H9 (cell line): ENCODE results near the gene SUMF1. TPM values are rescaled to one million over a fixed set of nuclear protein-coding genes. Genes with fewer than 3 reads are reported as not detected.
A peak's percentile ranks its signal among the peaks of the same experiment; 100 is the strongest.

Experiments used
- DNase-seq: peaks from one replicate; pipeline ENCODE4 v3.0.0-alpha.2; 2017
- H2AFZ ChIP-seq: one replicate; pipeline ENCODE4 v1.6.1; 2013; ENCODE audit warnings: mild to moderate bottlenecking, low read length, control low read depth, moderate library complexity
- H2AK5ac ChIP-seq: 2 replicates; pipeline ENCODE4 v1.6.1; 2013; ENCODE audit warnings: low read length, control low read depth, mixed read lengths; ENCODE audit not compliant: insufficient read length
- H2BK120ac ChIP-seq: one replicate; pipeline ENCODE4 v1.6.1; 2013; ENCODE audit warnings: low read depth, mild to moderate bottlenecking, low read length, control low read depth, inconsistent platforms; ENCODE audit not compliant: poor library complexity, severe bottlenecking
- H2BK12ac ChIP-seq: 2 replicates; pipeline ENCODE4 v1.6.1; 2013; ENCODE audit warnings: low read length, control low read depth, mixed read lengths, low read depth; ENCODE audit not compliant: insufficient read length
- H2BK15ac ChIP-seq: 2 replicates; pipeline ENCODE4 v1.6.1; 2013; ENCODE audit warnings: low read depth, low read length, control low read depth
- H2BK20ac ChIP-seq: one replicate; pipeline ENCODE4 v1.6.1; 2013; ENCODE audit warnings: low read depth, mild to moderate bottlenecking, low read length, control low read depth, inconsistent platforms; ENCODE audit not compliant: poor library complexity, severe bottlenecking
- H2BK5ac ChIP-seq: 2 replicates; pipeline ENCODE4 v1.6.1; 2013; ENCODE audit warnings: low read length, control low read depth, mixed read lengths; ENCODE audit not compliant: insufficient read length
- H3K14ac ChIP-seq: 2 replicates; pipeline ENCODE4 v1.6.1; 2013; ENCODE audit warnings: low read length, control low read depth; ENCODE audit not compliant: insufficient read depth
- H3K18ac ChIP-seq: 2 replicates; pipeline ENCODE4 v1.6.1; 2013; ENCODE audit warnings: low read depth, mild to moderate bottlenecking, mixed read lengths, low read length, control low read depth; ENCODE audit not compliant: insufficient read length
- H3K23ac ChIP-seq: 2 replicates; pipeline ENCODE4 v1.6.1; 2013; ENCODE audit warnings: low read length, control low read depth, mixed read lengths, low read depth; ENCODE audit not compliant: insufficient read length
- H3K23me2 ChIP-seq: 2 replicates; pipeline ENCODE4 v1.6.1; 2013; ENCODE audit warnings: low read depth, mild to moderate bottlenecking, mixed read lengths, low read length, control low read depth; ENCODE audit not compliant: insufficient read length, poor library complexity, severe bottlenecking
- H3K27ac ChIP-seq: 2 replicates; pipeline ENCODE4 v1.5.1; 2013; ENCODE audit warnings: low read length, control low read depth, mixed read lengths, low read depth; ENCODE audit not compliant: insufficient read length
- H3K27me3 ChIP-seq: 2 replicates; pipeline ENCODE4 v1.6.1; 2013; ENCODE audit warnings: low read length, control low read depth, inconsistent platforms; ENCODE audit not compliant: insufficient read depth
- H3K4ac ChIP-seq: 2 replicates; pipeline ENCODE4 v1.6.1; 2013; ENCODE audit warnings: low read depth, mild to moderate bottlenecking, control low read depth, inconsistent platforms, low read length, moderate library complexity
- H3K4me1 ChIP-seq: 2 replicates; pipeline ENCODE4 v1.6.1; 2013; ENCODE audit warnings: low read length, control low read depth, inconsistent platforms; ENCODE audit not compliant: insufficient read depth
- H3K4me2 ChIP-seq: 2 replicates; pipeline ENCODE4 v1.6.1; 2013; ENCODE audit warnings: low read length, control low read depth, mixed read lengths; ENCODE audit not compliant: insufficient read length, insufficient read depth
- H3K56ac ChIP-seq: 2 replicates; pipeline ENCODE4 v1.6.1; 2013; ENCODE audit warnings: low read depth, mild to moderate bottlenecking, mixed read lengths, low read length, control low read depth; ENCODE audit not compliant: insufficient read length
- H3K79me1 ChIP-seq: 2 replicates; pipeline ENCODE4 v1.6.1; 2013; ENCODE audit warnings: low read depth, mild to moderate bottlenecking, moderate library complexity, low read length, control low read depth, inconsistent platforms; ENCODE audit not compliant: insufficient read depth, poor library complexity, severe bottlenecking
- H3K79me2 ChIP-seq: 2 replicates; pipeline ENCODE4 v1.6.1; 2013; ENCODE audit warnings: low read length, control low read depth, inconsistent platforms; ENCODE audit not compliant: insufficient read depth
- H3K9ac ChIP-seq: 2 replicates; pipeline ENCODE4 v1.6.1; 2013; ENCODE audit warnings: low read length, control low read depth, mixed read lengths; ENCODE audit not compliant: insufficient read length; ENCODE audit errors: extremely low read depth
- H3K9me3 ChIP-seq: one replicate; pipeline ENCODE4 v1.6.1; 2013; ENCODE audit warnings: low read depth, low read length, inconsistent platforms; ENCODE audit not compliant: control insufficient read depth
- H3T11ph ChIP-seq: one replicate; pipeline ENCODE4 v1.6.1; 2013; ENCODE audit warnings: mild to moderate bottlenecking, low read length, control low read depth, inconsistent platforms
- H4K20me1 ChIP-seq: one replicate; pipeline ENCODE4 v1.6.1; 2013; ENCODE audit not compliant: control insufficient read depth, insufficient read length, insufficient read depth
- H4K5ac ChIP-seq: 2 replicates; pipeline ENCODE4 v1.6.1; 2013; ENCODE audit warnings: low read depth, mild to moderate bottlenecking, mixed read lengths, low read length, control low read depth; ENCODE audit not compliant: insufficient read length
- H4K8ac ChIP-seq: replicated peaks from 2 replicates; pipeline ENCODE4 v1.6.1; 2013; ENCODE audit warnings: low read length, control low read depth, mixed read lengths, low read depth; ENCODE audit not compliant: insufficient read length
- H4K91ac ChIP-seq: 2 replicates; pipeline ENCODE4 v1.6.1; 2013; ENCODE audit warnings: low read depth, mild to moderate bottlenecking, moderate library complexity, mixed read lengths, low read length, control low read depth; ENCODE audit not compliant: insufficient read length
- H3K27ac Mint-ChIP-seq, 3 experiments: 2 replicates in 2 of 3; 3 replicates in 1 of 3; pipeline ENCODE4 v1.8.0; 2020 to 2021; ENCODE audit warnings: mixed read lengths in 3 of 3, mild to moderate bottlenecking in 1 of 3, moderate library complexity in 1 of 3
- H3K27me3 Mint-ChIP-seq: 2 replicates; pipeline ENCODE4 v1.8.0; 2021; ENCODE audit warnings: low read depth, mild to moderate bottlenecking, moderate library complexity, mixed read lengths
- H3K36me3 Mint-ChIP-seq, 3 experiments: 2 replicates in 2 of 3; 3 replicates in 1 of 3; pipeline ENCODE4 v1.8.0; 2020 to 2021; ENCODE audit warnings: low read depth in 3 of 3, mixed read lengths in 3 of 3; ENCODE audit not compliant: insufficient read depth in 1 of 3
- H3K4me1 Mint-ChIP-seq, 2 experiments: 2 replicates each; pipeline ENCODE4 v1.8.0; 2020; ENCODE audit warnings: mixed read lengths in 2 of 2
- H3K4me3 Mint-ChIP-seq, 2 experiments: 2 replicates in 1 of 2; 3 replicates in 1 of 2; pipeline ENCODE4 v1.8.0; 2020 to 2021; ENCODE audit warnings: mild to moderate bottlenecking in 2 of 2, mixed read lengths in 2 of 2, moderate library complexity in 1 of 2
- H3K9me3 Mint-ChIP-seq, 2 experiments: 2 replicates in 1 of 2; 3 replicates in 1 of 2; pipeline ENCODE4 v1.8.0; 2020; ENCODE audit warnings: mild to moderate bottlenecking in 2 of 2, mixed read lengths in 2 of 2, moderate library complexity in 1 of 2
- CTCF ChIP-seq: fragments of 200-600 bp; sonication (generic); conservative IDR thresholded peaks from 3 replicates; pipeline ENCODE4 v1.8.0; 2021; ENCODE audit warnings: antibody characterized with exemption, mild to moderate bottlenecking
- WGBS: extraction: QIAGEN DNeasy Blood & Tissue Kit; methylation state at CpG from one replicate; pipeline ENCODE4 v1.1.7; 2013; ENCODE audit warnings: missing lambda C conversion rate, low lambda C conversion rate, mixed read lengths; ENCODE audit not compliant: insufficient read length; ENCODE audit errors: extremely low coverage; 5-methylcytosine and 5-hydroxymethylcytosine counted together
- total RNA-seq: library from RNA; stranded (reverse); gene quantifications from 2 replicates; pipeline ENCODE4 v1.2.1, GENCODE V29; 2021

SUMF1 gene
- total RNA-seq, 1 experiment from 2014 or later, result 9.5 TPM

- no CpG with 5 or more reads among the region's 5 CpGs for WGBS
- Mint-ChIP-seq H3K27ac (no peak overlapping the region), H3K9me3 (no peaks in the 10 kb centered on the region), H3K4me1 (peaks cover 35 to 38% of the 10 kb centered on the region in 2 experiments), H3K4me3 (no peak overlapping the region), H3K27me3 (no peaks in the 10 kb centered on the region), H3K36me3 (no peaks in the 10 kb centered on the region)
- H4K20me1 ChIP-seq, result no peaks in the 10 kb centered on the region
- H3K79me2 ChIP-seq, result no peaks in the 10 kb centered on the region
- H3K27me3 ChIP-seq, result no peaks in the 10 kb centered on the region
- H3K23ac ChIP-seq, result no peak overlapping the region
- H3K23me2 ChIP-seq, result no peaks in the 10 kb centered on the region
- no peak overlapping the region for H2AFZ ChIP-seq
- no peaks in the 10 kb centered on the region; the same call in 1 of the 2 replicates for H3K4me1 ChIP-seq
- H2BK120ac ChIP-seq, result no peak overlapping the region
- H2BK12ac ChIP-seq, result no peak overlapping the region
- no peak overlapping the region for H2BK20ac ChIP-seq
- no peak overlapping the region for H3K9ac ChIP-seq
- no peak overlapping the region for H3K18ac ChIP-seq
- H3T11ph ChIP-seq, result no peak overlapping the region
- no peak overlapping the region for H3K56ac ChIP-seq
- H3K4me2 ChIP-seq, result no peak overlapping the region
- no peak overlapping the region for H4K91ac ChIP-seq
- H4K8ac ChIP-seq, result no peak overlapping the region
- no peak for DNase-seq
- no peak overlapping the region for H2AK5ac ChIP-seq
- no peaks in the 10 kb centered on the region for H3K79me1 ChIP-seq
- no peak overlapping the region for H2BK15ac ChIP-seq
- H4K5ac ChIP-seq, result no peak overlapping the region
- TF ChIP-seq CTCF, result 0 out of 3 replicates have a peak, but pooled peaks have one; percentile 18
- no peak overlapping the region for H2BK5ac ChIP-seq
- no peak overlapping the region for H3K14ac ChIP-seq
- H3K4ac ChIP-seq, result no peak overlapping the region
- H3K27ac ChIP-seq, result no peak overlapping the region
- no peaks in the 10 kb centered on the region for H3K9me3 ChIP-seq
Observed at GRCh38 chr3:4338751-4339150, 128.3 kb downstream of the SUMF1 start.
